HG02981 (cell line): ENCODE data around the gene SLC23A1.
"Not testable (repeated sequence)": the region's sequence is repeated elsewhere in the genome, so short reads cannot be mapped to it uniquely, and the experiment has no call there.

Experiments
- ATAC-seq: cut with Tn5 transposase; IDR thresholded peaks from one replicate; pipeline ENCODE4 v1.9.1; 2021; ENCODE audit warnings: mild to moderate bottlenecking, moderate library complexity; ENCODE audit not compliant: unreplicated experiment

The SLC23A1 gene

DNA sequence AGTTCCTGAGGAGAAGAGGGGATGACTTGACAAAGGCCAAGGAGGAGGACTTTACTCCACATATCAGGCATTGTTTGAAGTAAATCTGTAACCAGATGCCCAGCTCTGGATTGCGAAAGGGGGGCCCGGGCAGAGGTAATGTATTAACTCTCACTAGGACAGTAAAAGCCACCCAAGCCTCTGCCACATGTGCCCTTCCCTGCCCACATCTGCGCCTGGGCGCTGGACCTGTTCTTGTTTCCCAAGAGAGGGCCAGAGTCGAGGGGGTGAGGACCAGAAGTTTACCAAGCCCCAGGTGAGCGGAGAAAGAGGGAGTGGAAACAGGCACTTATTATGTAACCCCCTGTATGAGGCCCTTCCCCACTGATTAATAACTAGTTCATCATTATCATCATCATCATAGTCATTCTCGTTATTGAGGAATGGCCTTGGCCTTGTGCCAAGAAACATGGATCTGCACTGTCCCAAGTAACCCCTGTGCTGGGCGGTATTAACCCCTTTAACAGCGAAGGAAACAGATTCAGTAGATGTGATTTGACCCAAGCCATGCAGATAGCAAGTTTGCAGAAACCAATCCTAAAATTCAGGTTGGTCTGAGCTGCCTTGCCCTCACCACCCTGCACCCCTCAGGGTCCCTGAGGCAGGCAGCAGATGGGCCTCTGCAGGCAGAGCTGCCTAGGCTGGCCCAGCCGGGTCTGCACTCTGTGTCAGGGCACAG, at the start of gene SLC23A1:
SLC23A1 (minus strand) TSS at position 23 of the 718 bp plus-strand sequence. CDS start 44 bp downstream, outside the sequence.
- ATAC-seq: no peak

DNA sequence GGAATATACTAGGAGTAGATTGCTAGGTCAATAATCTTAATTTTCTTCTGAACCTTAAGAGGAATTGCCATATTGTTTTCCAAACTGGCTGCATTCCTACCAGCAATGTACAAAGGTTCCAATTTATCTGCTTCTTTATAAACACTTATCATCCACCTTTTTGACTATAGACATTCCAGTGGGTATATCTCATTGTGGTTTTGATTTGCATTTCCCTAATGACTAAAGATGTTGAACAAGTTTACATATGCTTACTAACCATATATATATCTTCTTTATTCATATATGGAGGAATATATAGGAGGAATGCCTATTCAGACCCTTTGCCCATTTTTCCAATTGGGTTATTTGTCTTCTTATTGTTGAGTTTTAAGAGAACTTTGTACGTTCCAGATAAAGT, 48.6 kb upstream of the SLC23A1 start:
- no peak for ATAC-seq

DNA sequence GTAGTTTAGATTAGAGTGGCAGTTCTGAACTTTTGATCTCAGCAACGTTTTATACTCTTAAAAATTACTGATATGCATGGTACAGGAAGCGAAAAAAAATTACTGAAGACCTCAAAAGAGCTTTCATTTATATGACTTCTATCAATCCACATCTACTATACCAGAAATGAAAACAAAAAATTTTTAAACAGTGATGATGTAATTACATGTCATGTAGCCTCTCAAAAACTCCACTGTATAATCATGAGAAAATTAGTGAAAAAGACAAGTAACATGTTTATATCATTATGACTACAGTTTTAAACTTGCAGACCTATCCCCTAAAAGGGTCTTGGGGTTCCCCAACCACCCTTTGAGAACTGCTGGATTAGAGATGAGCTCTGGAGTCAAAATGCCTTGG, 46.9 kb upstream of the SLC23A1 start:
- no peak for ATAC-seq

DNA sequence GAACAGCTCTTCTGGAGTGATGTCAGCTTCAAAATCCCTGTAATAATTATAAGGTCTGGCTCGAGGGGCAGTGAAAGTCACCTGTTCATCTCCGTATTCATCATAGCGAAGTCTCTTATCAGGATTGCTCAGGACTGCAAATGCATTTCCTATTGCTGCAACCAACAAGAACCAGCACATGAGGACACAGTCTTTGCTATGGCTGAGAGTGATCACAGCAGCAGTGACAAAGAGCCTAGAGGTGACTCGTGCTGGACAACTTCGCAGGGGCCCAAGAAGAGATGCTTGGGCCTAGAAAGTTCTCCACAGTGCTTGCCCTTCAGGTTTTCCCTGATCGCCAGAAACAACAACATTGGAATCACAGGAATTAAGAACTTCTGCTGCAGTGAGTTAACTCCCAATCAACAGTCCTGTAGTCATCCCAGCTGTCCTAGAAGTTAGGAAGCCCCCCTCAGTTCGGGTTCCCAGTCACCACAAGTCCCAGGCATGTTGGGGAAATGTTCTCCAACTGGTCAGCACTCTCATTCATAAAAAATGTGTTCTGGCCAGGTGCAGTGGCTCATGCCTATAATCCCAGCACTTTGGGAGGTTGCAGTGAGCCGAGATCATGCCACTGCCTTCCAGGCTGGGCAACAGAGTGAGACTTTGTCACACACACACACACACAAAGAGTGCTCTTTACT, 43.2 kb upstream of the SLC23A1 start:
- no peak for ATAC-seq

DNA sequence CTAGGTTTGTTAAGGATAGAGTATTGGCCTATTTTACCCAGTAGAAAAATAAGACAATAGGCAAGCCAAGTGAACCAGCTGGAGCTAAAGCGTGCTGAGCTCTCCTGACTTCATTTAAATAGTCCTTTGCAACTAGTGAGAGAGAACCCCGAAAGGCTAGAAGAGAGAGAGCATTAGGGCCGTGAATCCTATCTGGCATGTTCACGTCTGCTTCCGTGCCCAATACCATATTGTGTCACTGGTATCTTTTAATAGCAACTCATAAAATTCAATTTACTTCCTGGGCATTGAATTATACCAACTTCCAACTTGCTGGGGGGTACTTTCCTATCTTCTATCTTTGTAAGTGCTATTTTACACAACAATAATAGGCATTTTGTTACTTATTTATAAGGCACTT, 42.4 kb upstream of the SLC23A1 start:
- no peak for ATAC-seq

DNA sequence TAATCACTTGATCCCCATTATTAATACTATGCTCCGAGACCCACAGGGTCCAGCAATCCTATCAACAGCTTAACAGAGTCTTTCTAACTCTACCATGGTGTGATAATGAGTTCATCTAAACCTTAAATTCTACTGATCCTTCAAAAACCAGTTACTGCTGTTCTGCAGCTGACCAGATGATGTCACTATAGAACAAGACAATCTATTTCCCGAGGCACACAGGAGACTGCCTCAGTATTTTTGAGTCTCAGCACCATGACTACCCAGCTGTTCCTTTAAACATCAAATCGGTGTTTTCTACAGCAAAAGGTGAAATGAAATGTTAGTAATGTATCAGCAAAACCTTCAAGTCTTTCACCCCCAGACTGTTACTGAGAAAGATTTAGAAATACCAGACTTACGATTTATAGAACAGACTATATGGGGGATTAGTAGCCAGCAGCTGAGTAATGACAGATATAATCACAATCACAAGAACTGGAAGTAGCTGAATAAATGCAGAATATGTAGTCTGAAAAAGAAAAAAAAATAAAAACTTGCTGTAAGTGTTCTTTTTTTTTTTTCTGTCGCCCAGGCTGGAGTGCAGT, 39.3 kb upstream of the SLC23A1 start:
- ATAC-seq: no peak

DNA sequence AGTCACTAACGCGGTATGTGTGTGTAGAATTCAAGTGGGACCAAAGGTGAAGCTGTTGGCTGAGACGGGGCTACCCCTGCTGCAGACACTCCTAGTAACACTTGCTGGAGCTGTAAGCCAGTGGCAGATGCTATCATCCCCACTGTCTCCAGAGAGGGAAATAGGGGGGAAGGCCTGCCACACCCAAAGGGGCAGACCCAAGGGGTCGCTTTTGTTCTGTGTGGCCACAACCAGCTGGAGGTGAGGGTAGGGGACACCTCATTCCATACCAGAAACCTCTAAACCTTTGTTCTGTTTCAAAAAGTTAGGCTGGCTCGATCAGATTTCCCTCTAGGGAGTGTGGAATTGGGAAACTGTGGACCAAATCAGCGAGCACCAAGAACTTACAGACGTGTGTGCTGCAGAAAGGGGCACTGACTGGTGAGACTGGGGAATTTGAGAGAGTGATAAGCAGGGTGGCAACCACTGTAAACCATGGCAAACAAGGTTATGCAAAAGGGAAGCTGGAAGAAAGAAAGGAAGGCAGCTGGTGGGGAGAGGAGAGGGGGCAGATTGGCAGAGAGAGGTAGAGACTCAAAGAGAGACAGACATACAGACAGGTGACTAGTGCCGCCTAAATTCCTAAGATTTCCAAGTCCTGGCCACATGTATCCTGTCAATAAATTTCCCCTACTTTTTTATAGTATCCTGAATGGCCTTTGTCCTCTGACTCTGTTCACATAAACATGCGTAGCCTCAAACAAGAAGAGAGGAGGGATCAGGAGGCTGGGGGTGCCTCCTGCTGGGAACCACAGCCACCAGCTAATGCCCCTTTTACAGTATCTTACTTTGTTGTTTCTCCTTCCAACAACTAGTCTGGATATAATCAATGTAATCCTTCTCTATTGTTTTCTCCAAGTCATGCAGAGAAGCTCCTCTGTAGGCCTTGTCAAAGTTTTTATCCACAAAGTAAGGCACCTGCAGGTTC, 36.4 kb upstream of the SLC23A1 start:
- ATAC-seq: no peak

DNA sequence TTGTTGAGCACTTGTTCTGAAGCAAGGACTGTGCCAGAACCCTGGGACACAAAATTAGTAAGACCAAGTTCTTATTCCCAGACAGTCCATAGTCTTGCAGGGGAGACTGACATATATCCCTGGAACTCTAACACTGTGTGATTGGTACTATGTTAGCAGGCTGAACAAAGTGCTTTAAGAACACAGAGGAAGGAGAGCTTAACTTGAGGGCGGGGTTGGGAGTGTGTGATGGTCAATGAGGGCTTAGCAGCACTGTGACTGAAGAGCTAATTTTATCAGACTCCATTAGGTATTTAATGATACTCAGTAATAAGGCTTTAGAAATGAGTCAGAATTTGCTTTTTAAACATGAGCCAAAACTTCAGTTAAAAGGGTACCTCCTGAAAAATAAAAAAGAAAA, 35.7 kb upstream of the SLC23A1 start:
- no peak for ATAC-seq

DNA sequence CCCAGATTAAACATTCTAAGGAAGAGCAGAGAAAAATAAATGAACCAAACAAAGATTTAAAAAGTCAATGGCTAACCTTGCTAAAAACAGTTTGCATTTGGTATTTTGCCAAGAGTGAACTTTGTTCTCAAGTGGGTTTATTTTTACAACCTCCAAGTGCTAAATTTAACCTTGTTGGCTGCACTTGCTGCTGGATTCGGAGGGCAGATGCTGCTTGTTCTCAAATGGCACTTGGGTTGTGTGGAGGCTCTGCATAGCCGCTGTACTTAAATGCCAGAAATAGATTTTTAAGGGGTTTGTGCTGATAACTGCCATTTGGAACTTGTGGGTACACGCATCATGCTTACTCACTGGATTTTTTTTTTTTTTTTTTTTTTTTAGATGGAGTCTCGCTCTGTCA, 34.1 kb upstream of the SLC23A1 start:
- no peak for ATAC-seq

DNA sequence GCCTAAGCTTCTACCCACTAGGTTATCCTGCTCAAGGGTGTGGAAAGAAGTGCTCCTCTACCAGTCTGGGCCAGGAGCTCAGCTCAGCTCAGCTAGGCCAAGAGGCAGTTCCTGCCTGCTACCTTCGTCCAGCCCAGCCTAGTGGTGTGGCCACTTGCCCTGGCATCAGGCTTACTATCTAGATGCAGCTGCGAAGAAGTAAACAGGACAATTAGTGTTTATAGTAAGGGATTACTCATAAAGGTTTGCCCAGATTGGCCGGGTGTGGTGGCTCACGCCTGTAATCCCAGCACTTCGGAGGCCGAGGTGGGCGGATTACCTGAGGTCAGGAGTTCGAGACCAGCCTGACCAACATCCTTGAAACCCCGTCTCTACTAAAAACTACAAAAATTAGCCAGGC, 33.6 kb upstream of the SLC23A1 start:
- ATAC-seq: no peak

DNA sequence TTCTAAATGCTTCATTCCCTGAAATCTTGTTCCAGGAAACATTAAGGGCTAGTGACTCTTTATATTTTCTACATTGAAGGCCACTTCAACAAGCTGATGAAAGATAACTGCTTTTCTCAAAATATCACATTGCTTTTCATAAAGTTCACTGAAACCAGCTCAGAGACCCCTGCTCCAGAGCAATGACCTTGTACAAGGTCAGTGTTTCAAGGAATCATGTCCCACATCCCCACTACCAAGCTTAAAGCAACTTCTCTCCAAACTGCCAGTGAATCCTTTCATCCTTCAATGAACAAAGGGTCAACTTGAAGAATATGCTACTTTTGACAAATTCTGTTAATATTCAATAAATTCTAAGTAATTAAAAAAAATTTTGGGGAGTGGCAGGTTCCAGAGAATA, 32.8 kb upstream of the SLC23A1 start:
- no peak for ATAC-seq

DNA sequence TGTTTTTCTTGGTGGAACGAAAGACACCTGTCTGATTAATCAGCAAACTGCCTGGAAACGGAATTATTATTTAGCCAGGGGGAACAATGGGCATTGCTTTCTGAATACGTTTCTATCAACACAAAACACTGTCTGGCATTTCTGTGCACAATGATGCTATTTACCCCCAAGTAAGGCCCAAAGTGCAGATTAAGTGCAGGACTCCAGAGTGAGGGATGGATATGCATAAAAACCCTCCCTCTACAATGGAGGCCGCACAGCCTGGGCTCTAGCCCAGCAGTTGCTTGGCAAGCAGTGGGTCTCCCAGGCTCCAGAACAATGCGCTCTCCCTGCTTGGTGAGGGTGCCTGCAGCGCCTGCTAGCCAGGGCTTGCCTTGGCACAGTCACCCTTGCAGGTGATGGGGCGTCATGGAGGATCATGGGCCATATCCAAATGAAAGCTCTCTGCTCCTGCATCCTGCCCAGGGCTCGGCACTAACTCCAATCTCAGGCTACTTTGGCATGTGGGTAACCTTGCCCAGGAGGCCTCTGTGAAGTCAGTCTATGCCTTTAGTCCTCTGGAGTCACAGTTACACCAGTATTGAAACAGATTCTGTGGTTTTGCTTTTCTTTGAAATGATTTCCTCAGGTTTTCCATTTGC, 32.2 kb upstream of the SLC23A1 start:
- ATAC-seq: no peak

DNA sequence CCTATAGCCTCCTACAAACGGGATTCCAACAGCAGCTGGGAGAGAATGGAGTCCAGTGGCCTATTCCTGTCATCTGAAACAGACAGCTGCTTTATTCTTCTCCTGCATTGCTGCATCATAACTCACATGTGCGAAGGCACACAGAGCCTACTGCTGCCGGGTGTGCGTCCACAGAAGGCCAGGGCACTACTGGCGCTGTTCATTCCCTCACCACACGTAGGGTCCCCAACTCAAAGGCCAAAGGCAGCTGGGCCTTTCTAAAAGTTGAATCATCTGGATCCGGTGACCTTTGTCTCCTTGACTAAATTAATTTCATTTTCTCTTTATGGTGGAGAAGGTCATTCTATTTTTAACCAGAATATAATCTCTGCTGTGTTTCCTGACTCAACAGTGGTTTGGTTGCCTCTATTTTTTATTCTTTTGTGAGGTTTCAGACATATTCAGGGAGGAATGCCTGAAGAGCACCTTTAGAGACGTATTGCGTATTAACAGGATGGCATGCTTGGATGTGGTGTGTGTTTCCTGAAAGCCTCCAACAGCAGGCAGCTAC, 31.6 kb upstream of the SLC23A1 start:
- ATAC-seq: no peak

DNA sequence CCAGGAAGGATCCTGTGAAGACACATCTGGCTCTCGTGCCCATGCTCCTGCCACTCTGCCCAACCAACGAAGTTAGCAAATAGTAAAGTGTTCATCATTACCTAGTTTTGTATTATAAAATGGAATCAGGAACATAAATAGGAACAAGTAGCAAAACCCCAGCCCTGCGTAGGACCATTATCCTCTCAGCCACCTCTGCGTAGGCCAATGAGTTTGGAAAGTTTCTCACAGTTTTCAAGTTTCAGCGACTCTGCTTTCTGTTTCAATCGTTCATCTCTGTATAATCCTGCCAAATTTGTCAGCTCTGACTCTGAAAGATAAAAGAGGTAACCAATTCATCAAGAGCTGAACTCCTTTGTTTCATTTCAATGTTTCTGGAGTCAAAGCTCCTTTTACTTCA, 30.9 kb upstream of the SLC23A1 start:
- ATAC-seq: no peak

DNA sequence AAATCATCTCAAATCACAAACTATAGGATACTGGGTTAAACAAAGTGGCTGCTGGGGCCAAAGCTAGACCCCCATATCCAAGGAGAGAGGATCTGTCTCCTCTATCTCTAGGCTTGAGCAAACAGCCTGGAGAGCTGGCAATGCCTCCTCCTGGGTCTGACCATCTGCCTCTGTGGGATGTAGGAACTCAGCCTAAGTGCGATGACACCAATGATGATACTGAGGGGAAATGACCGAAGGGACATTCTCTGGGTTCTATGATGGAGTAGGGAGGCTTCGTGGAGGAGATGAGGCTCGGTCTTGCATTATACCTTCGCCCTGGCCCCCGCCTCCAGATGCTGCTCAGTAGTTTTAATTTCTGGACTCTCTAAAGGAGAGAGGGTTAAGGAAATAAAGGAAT, 30.1 kb upstream of the SLC23A1 start:
- ATAC-seq: no peak

DNA sequence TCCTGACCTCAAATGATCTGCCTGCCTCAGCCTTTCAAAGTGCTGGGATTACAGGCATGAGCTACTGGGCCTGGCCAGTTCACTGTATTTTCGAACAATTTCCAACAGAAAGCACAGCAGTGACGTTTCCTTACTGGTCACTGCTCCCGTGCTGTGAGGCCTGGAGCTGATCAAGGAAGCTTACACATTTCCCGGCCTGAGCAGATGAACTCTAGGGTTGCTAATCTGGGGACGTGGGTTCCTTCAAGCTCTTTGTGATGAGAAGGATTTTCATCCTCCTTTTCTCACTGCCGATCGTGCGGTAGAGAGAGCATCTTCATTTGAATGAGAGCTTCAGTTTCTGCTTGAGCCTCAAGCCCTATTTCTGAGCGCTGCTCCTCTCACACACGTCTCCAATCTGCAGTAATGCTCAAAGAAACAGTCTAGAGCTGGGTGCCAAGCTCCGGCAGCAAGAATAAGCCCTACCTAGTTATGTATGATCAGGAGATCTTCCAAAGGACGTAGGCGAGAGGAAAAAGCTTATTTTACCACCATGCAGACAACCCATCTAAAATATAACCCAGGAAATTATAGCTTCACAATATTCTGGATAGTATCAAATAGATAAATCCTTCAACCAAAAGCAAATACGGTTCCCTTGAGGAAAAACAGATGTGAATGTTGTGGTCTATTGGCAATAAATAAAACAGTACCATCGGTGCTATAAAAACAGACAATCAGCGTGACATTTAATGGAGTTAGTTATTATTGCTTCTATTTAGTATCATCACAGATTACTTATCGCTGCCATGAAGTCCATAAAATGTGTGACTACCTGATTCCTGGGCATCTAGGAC, 28.1 kb upstream of the SLC23A1 start:
- no peak for ATAC-seq

DNA sequence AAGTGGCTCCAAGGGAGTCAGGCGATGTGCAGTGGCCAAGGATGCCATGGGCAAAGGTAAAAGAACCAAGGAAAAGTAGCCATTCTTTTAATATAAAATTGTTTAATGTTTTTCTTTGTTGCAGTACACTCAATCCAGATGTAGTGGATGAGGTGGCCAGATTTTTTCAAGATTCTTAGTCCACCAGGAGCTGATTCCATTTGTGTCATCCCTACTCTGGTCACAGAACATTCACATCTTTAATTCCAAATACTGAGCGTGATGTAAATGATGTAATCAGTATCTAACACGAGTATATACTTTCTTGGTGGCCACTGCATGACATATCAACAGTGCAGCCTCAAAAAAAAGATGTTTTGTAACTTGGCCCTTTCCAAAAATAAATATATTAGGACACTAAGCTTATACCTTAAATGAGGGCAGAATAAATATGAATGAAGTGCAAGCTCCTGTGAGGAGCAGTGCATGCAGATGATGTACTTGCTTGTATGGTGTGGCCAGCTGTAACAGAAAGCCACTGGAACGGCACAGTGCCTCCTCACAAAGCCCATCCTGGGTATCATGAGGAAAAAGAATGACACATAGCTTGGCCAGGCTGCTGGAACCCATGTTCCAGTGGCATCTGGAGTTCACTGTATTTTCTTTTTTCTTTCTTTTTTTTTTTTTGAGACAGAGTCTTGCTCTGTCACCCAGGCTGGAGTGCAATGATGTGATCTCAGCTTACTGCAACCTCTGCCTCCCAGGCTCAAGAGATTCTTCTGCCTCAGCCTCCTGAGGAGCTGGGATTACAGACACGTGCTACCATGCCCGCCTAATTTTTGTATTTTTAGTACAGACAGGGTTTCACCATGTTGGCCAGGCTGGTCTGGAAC, 27.3 kb upstream of the SLC23A1 start:
- no peak for ATAC-seq

DNA sequence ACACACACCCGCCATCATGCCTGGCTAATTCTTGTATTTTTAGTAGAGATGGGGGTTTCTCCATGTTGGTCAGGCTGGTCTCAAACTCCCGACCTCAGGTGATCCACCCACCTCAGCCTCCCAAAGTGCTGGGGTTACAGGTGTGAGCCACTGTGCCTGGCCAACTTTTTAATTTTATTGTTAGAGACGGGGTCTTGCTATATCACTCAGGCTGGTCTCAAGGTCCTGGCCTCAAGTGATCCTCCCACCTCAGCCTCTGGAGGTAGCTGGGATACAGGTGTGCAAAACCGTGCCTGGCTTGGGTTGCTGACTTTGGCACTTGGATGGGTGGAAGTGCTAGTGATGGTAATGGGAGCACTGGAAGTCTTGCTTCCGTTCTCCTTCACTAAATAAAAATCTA, 26.0 kb upstream of the SLC23A1 start:
- ATAC-seq: not testable (repeated sequence)

DNA sequence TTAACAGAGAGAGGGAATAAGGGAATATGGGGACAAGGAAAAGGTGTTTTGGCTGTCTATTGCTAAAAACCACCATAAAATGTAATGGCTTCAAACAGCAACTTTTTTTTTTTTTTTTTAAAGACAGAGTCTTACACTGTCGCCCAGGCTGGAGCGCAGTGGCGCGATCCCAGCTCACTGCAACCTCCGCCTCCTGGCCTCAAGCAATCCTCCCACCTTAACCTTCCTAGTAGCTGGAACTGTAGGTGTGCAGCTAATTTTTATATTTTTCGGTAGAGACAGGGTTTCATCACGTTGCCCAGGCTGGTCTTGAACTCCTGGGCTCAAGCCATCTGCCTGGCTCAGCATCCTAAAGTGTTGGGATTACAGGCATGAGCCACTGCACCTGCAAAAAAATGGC, 25.1 kb upstream of the SLC23A1 start:
- no peak for ATAC-seq
